HT1080 (cell line): ENCODE results near the gene KRT20. TPM values are rescaled to one million over a fixed set of nuclear protein-coding genes. Genes with fewer than 3 reads are reported as not detected.

ENCODE experiments used
- total RNA-seq: library from RNA; depleted of rRNA; stranded (reverse); fragments of >200 nt; shearing (Covaris generic); gene quantifications from 2 replicates; pipeline ENCODE4 v1.2.3, GENCODE V29; 2014; rRNA removed

KRT20 gene
- total RNA-seq, 1 experiment from 2014 or later, result not detected

Other genes with a start within 250 kb of the KRT20 start
- gene SMARCE1, start 237.4 kb downstream of the KRT20 start, total RNA-seq, result 62.0 and 83.4 TPM in 2 replicates
- not detected in 2 replicates for gene KRT222, start 220.1 kb downstream of the KRT20 start, total RNA-seq
- gene KRT24, start 181.5 kb downstream of the KRT20 start, total RNA-seq, result not detected in 2 replicates
- not detected in 2 replicates for gene KRT25, start 129.9 kb downstream of the KRT20 start, total RNA-seq
- gene KRT26, start 113.0 kb downstream of the KRT20 start, total RNA-seq, result not detected in 2 replicates
- gene KRT27, start 102.7 kb downstream of the KRT20 start, total RNA-seq, result not detected in 2 replicates
- not detected in 2 replicates for gene KRT28, start 85.3 kb downstream of the KRT20 start, total RNA-seq
- 24.0 and 32.4 TPM in 2 replicates for gene KRT10, start 62.6 kb downstream of the KRT20 start, total RNA-seq
- gene KRT12, start 18.0 kb downstream of the KRT20 start, total RNA-seq, result not detected in 2 replicates
- gene KRT23, start 52.4 kb upstream of the KRT20 start, total RNA-seq, result 0.33 TPM in 1 of 2 replicates, not detected in the other
- not detected in 2 replicates for gene KRT39, start 81.7 kb upstream of the KRT20 start, total RNA-seq
- not detected in 2 replicates for gene KRT40, start 99.1 kb upstream of the KRT20 start, total RNA-seq
- gene KRTAP3-3, start 108.9 kb upstream of the KRT20 start, total RNA-seq, result not detected in 2 replicates
- gene KRTAP3-2, start 114.7 kb upstream of the KRT20 start, total RNA-seq, result not detected in 2 replicates
- gene KRTAP3-1, start 123.9 kb upstream of the KRT20 start, total RNA-seq, result not detected in 2 replicates
- gene KRTAP1-5, start 142.0 kb upstream of the KRT20 start, total RNA-seq, result not detected in 2 replicates
- not detected in 2 replicates for gene KRTAP1-4, start 145.0 kb upstream of the KRT20 start, total RNA-seq
- not detected in 2 replicates for gene KRTAP1-3, start 149.6 kb upstream of the KRT20 start, total RNA-seq
- gene KRTAP1-1, start 156.2 kb upstream of the KRT20 start, total RNA-seq, result not detected in 2 replicates
- gene KRTAP2-1, start 162.1 kb upstream of the KRT20 start, total RNA-seq, result 2.0 TPM in 1 of 2 replicates, not detected in the other
- gene KRTAP2-2, start 170.0 kb upstream of the KRT20 start, total RNA-seq, result not detected in 2 replicates
- gene KRTAP2-3, start 174.9 kb upstream of the KRT20 start, total RNA-seq, result 1.2 and 6.2 TPM in 2 replicates
- not detected in 2 replicates for gene KRTAP2-4, start 180.6 kb upstream of the KRT20 start, total RNA-seq
- not detected in 2 replicates for gene KRTAP4-7, start 198.9 kb upstream of the KRT20 start, total RNA-seq
- not detected in 2 replicates for gene KRTAP4-8, start 212.9 kb upstream of the KRT20 start, total RNA-seq
- gene KRTAP4-16, start 217.0 kb upstream of the KRT20 start, total RNA-seq, result not detected in 2 replicates
- gene KRTAP4-9, start 220.1 kb upstream of the KRT20 start, total RNA-seq, result 0.29 and 0.57 TPM in 2 replicates
- not detected in 2 replicates for gene KRTAP4-11, start 233.1 kb upstream of the KRT20 start, total RNA-seq
- not detected in 2 replicates for gene KRTAP4-12, start 238.9 kb upstream of the KRT20 start, total RNA-seq